ENCODE measurements around the gene SPTBN1.

Gene SPTBN1

GRCh38 chr2:54638103-54638502, 182.0 kb downstream of the SPTBN1 start:
- H3K36me3 ChIP-seq (ENCODE audit: insufficient read depth, low read length), result peaks cover 77% of the 10 kb centered on the region
- no peak overlapping the region for H3K9ac ChIP-seq (ENCODE audit: low read depth, low read length)
- no peaks in the 10 kb centered on the region for H3K79me2 ChIP-seq (ENCODE audit: insufficient read depth, low read length)
- H3K4me1 ChIP-seq (ENCODE audit: insufficient read depth, low read length), result no peaks in the 10 kb centered on the region
- DNase-seq (no peak), ATAC-seq (ENCODE audit: insufficient read depth, low read depth) (no peak)
- H3K27me3 ChIP-seq (ENCODE audit: insufficient read depth, low read length, poor library complexity), result no peaks in the 10 kb centered on the region
- H3K27ac ChIP-seq (ENCODE audit: low read length), result no peak overlapping the region
- H4K20me1 ChIP-seq (ENCODE audit: insufficient read depth, low read length), result no peaks in the 10 kb centered on the region
- H2AFZ ChIP-seq (ENCODE audit: low read depth, low read length), result no peak overlapping the region
- TF ChIP-seq CTCF (IDR thresholded peaks at IDR 0.05; ENCODE audit: borderline replicate concordance, extremely low read depth, low read length, poor library complexity, severe bottlenecking) (no peak), EZH2 (IDR thresholded peaks at IDR 0.05; ENCODE audit: borderline replicate concordance, low read depth, low read length, severe bottlenecking) (no peak)
- H3K9me3 ChIP-seq (ENCODE audit: insufficient read depth, low read length, severe bottlenecking), result no peaks in the 10 kb centered on the region
- no peak overlapping the region for H3K4me3 ChIP-seq (ENCODE audit: low read depth in 1 of 2, low read length in 2 of 2)
- H3K4me2 ChIP-seq (ENCODE audit: insufficient read depth, low read length), result no peak overlapping the region

- H4K20me1 ChIP-seq (ENCODE audit: insufficient read depth, low read length), result no peaks in the 10 kb centered on the region
- H3K36me3 ChIP-seq (ENCODE audit: insufficient read depth, low read length), result peaks cover 75% of the 10 kb centered on the region
- H3K9ac ChIP-seq (ENCODE audit: low read depth, low read length), result no peak overlapping the region
- ATAC-seq (ENCODE audit: insufficient read depth, low read depth) (no peak), DNase-seq (no peak)
- H3K27me3 ChIP-seq (ENCODE audit: insufficient read depth, low read length, poor library complexity), result no peaks in the 10 kb centered on the region
- no peak overlapping the region for H3K4me2 ChIP-seq (ENCODE audit: insufficient read depth, low read length)
- no peaks in the 10 kb centered on the region for H3K9me3 ChIP-seq (ENCODE audit: insufficient read depth, low read length, severe bottlenecking)
- H3K4me3 ChIP-seq (ENCODE audit: low read depth in 1 of 2, low read length in 2 of 2), result no peak overlapping the region
- H3K27ac ChIP-seq (ENCODE audit: low read length), result no peak overlapping the region
- no peak overlapping the region for H2AFZ ChIP-seq (ENCODE audit: low read depth, low read length)
- no peaks in the 10 kb centered on the region for H3K4me1 ChIP-seq (ENCODE audit: insufficient read depth, low read length)
- H3K79me2 ChIP-seq (ENCODE audit: insufficient read depth, low read length), result no peaks in the 10 kb centered on the region
- TF ChIP-seq CTCF (IDR thresholded peaks at IDR 0.05; ENCODE audit: borderline replicate concordance, extremely low read depth, low read length, poor library complexity, severe bottlenecking) (no peak), EZH2 (IDR thresholded peaks at IDR 0.05; ENCODE audit: borderline replicate concordance, low read depth, low read length, severe bottlenecking) (no peak)
Observed at GRCh38 chr2:54638774-54639187, 182.7 kb downstream of the SPTBN1 start.

DNA sequence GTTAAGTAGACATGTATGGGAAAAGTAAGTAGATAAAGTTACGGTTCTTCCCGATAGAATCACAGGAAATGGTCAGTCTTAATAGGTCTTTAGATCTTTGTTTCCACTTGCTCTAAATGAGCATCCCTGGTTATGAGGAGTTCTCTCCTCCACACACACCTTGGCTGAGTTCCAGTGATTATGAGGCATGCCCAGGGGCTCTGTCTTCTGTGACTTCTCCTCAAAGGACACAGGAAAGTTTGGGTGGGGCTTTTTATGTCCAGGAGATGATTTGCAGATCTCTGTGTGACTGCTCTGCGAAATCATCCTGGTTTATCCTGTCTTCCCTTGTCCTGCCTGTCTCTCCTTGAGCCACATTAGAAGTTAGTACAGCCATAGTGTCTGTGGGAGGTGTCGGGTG, 183.5 kb downstream of the SPTBN1 start:
- no peak overlapping the region for H3K27ac ChIP-seq (ENCODE audit: low read length)
- no peaks in the 10 kb centered on the region for H4K20me1 ChIP-seq (ENCODE audit: insufficient read depth, low read length)
- H3K36me3 ChIP-seq (ENCODE audit: insufficient read depth, low read length), result peaks cover 75% of the 10 kb centered on the region
- no peak overlapping the region for H3K4me3 ChIP-seq (ENCODE audit: low read depth in 1 of 2, low read length in 2 of 2)
- H3K79me2 ChIP-seq (ENCODE audit: insufficient read depth, low read length), result no peaks in the 10 kb centered on the region
- DNase-seq (no peak), ATAC-seq (ENCODE audit: insufficient read depth, low read depth) (no peak)
- no peaks in the 10 kb centered on the region for H3K9me3 ChIP-seq (ENCODE audit: insufficient read depth, low read length, severe bottlenecking)
- H2AFZ ChIP-seq (ENCODE audit: low read depth, low read length), result no peak overlapping the region
- no peak overlapping the region for H3K9ac ChIP-seq (ENCODE audit: low read depth, low read length)
- no peak overlapping the region for H3K4me2 ChIP-seq (ENCODE audit: insufficient read depth, low read length)
- H3K4me1 ChIP-seq (ENCODE audit: insufficient read depth, low read length), result no peaks in the 10 kb centered on the region
- no peaks in the 10 kb centered on the region for H3K27me3 ChIP-seq (ENCODE audit: insufficient read depth, low read length, poor library complexity)
- TF ChIP-seq EZH2 (IDR thresholded peaks at IDR 0.05; ENCODE audit: borderline replicate concordance, low read depth, low read length, severe bottlenecking) (no peak), CTCF (IDR thresholded peaks at IDR 0.05; ENCODE audit: borderline replicate concordance, extremely low read depth, low read length, poor library complexity, severe bottlenecking) (no peak)

All from DND-41 (cell line).